CD14-positive monocyte (primary cell): ENCODE data around the gene ACSL1. TPM values are rescaled to one million over a fixed set of nuclear protein-coding genes. Genes with fewer than 3 reads are reported as not detected.
A peak's percentile ranks its signal among the peaks of the same experiment; 100 is the strongest.

Source experiments
- DNase-seq, 3 donors: peaks; one replicate each; pipeline ENCODE4 v3.0.0-alpha.2; 2011 to 2022
- H2AFZ ChIP-seq: 2 replicates; pipeline ENCODE4 v1.6.0; 2012; ENCODE audit warnings: mild to moderate bottlenecking, low read depth, low read length, inconsistent platforms; ENCODE audit not compliant: insufficient read depth, poor library complexity, severe bottlenecking
- H3K27ac ChIP-seq, 2 donors: 1 replicate in 1 of 2; 2 replicates in 1 of 2; pipeline ENCODE4 v1.5.1; 2012 to 2013; ENCODE audit warnings: low read length in 2 of 2, control low read depth in 1 of 2, inconsistent platforms in 1 of 2, low read depth in 1 of 2, mild to moderate bottlenecking in 1 of 2
- H3K27me3 ChIP-seq, 2 donors: one replicate each; pipeline versions ENCODE4 v1.6.0 to v1.6.1; 2011 to 2013; ENCODE audit warnings: low read length in 2 of 2; ENCODE audit not compliant: control insufficient read depth in 2 of 2, insufficient read depth in 2 of 2
- H3K36me3 ChIP-seq, 2 donors: replicated peaks in 1 of 2; 1 replicate in 1 of 2; 2 replicates in 1 of 2; pipeline versions ENCODE4 v1.5.1 to v1.6.1; 2012 to 2013; ENCODE audit warnings: low read length in 2 of 2, control low read depth in 1 of 2, inconsistent platforms in 1 of 2, mild to moderate bottlenecking in 1 of 2; ENCODE audit not compliant: insufficient read depth in 2 of 2, control insufficient read depth in 1 of 2
- H3K4me1 ChIP-seq, 2 donors: 1 replicate in 1 of 2; 2 replicates in 1 of 2; pipeline versions ENCODE4 v1.5.1 to v1.6.1; 2012 to 2013; ENCODE audit warnings: low read length in 2 of 2, control low read depth in 1 of 2, inconsistent platforms in 1 of 2, mild to moderate bottlenecking in 1 of 2, moderate library complexity in 1 of 2; ENCODE audit not compliant: insufficient read depth in 2 of 2, control insufficient read depth in 1 of 2
- H3K4me2 ChIP-seq: replicated peaks from 2 replicates; pipeline ENCODE3; 2012; ENCODE audit warnings: low read length, moderate library complexity, mild to moderate bottlenecking; ENCODE audit not compliant: poor library complexity, severe bottlenecking; ENCODE audit errors: extremely low read depth
- H3K4me3 ChIP-seq, 3 experiments: fragments of 200-600 bp in 1 of 3; sonication (generic) in 1 of 3; replicated peaks in 1 of 3; 1 replicate in 2 of 3; 2 replicates in 1 of 3; pipeline ENCODE4 v1.5.1; 2011 to 2013; ENCODE audit warnings: low read length in 3 of 3, mild to moderate bottlenecking in 3 of 3, control low read depth in 2 of 3, low read depth in 2 of 3, inconsistent platforms in 1 of 3, moderate library complexity in 1 of 3
- H3K79me2 ChIP-seq: 2 replicates; pipeline ENCODE4 v1.6.0; 2012; ENCODE audit warnings: mild to moderate bottlenecking, control low read depth, inconsistent platforms, low read length, moderate library complexity; ENCODE audit not compliant: insufficient read depth
- H3K9ac ChIP-seq: 2 replicates; pipeline ENCODE4 v1.6.0; 2017; ENCODE audit warnings: low read length, mild to moderate bottlenecking; ENCODE audit not compliant: insufficient read depth, poor library complexity, severe bottlenecking
- H3K9me3 ChIP-seq, 2 donors: replicated peaks in 1 of 2; 1 replicate in 1 of 2; 2 replicates in 1 of 2; pipeline versions ENCODE4 v1.5.1 to v1.6.1; 2012 to 2013; ENCODE audit warnings: low read length in 2 of 2, control low read depth in 1 of 2; ENCODE audit not compliant: control insufficient read depth in 1 of 2, insufficient read depth in 1 of 2
- H4K20me1 ChIP-seq: 2 replicates; pipeline ENCODE4 v1.6.0; 2012; ENCODE audit warnings: mild to moderate bottlenecking, low read length, control low read depth, moderate library complexity; ENCODE audit not compliant: insufficient read depth
- H3K27ac Mint-ChIP-seq, 7 donors: one replicate each; pipeline ENCODE4 v1.8.0; 2020; ENCODE audit warnings: mild to moderate bottlenecking in 7 of 7, mixed read lengths in 7 of 7, moderate library complexity in 6 of 7, inconsistent platforms in 2 of 7
- H3K27me3 Mint-ChIP-seq, 3 donors: one replicate each; pipeline ENCODE4 v1.8.0; 2021 to 2022; ENCODE audit warnings: low read depth in 3 of 3, mild to moderate bottlenecking in 3 of 3, mixed read lengths in 3 of 3, moderate library complexity in 3 of 3, inconsistent platforms in 1 of 3
- H3K36me3 Mint-ChIP-seq, 2 donors: one replicate each; pipeline ENCODE4 v1.8.0; 2020; ENCODE audit warnings: mixed read lengths in 2 of 2, inconsistent platforms in 1 of 2, mild to moderate bottlenecking in 1 of 2
- H3K4me1 Mint-ChIP-seq: one replicate; pipeline ENCODE4 v1.8.0; 2020; ENCODE audit warnings: mild to moderate bottlenecking, mixed read lengths
- H3K4me3 Mint-ChIP-seq, 2 donors: one replicate each; pipeline ENCODE4 v1.8.0; 2020; ENCODE audit warnings: mild to moderate bottlenecking in 2 of 2, mixed read lengths in 2 of 2, moderate library complexity in 1 of 2
- H3K9me3 Mint-ChIP-seq, 7 donors: one replicate each; pipeline ENCODE4 v1.8.0; 2020 to 2022; ENCODE audit warnings: mixed read lengths in 7 of 7, mild to moderate bottlenecking in 6 of 7, moderate library complexity in 6 of 7, inconsistent platforms in 2 of 7
- WGBS: methylation state at CpG from one replicate; pipeline ENCODE4 v1.1.5; 2013; ENCODE audit warnings: missing lambda C conversion rate; ENCODE audit not compliant: insufficient coverage; 5-methylcytosine and 5-hydroxymethylcytosine counted together
- intact Hi-C, 2 donors: fragments of 100-400 bp; cut with micrococcal nuclease; formaldehyde crosslinking; loops; one replicate each; pipeline versions ENCODE4 v1.15.0 to v1.15.1; 2023
- polyA plus RNA-seq, 3 donors: library from polyadenylated mRNA; depleted of rRNA in 1 of 3; unstranded in 2 of 3; stranded (reverse) in 1 of 3; fragments of 300-500 nt in 2 of 3; fragments of >200 nt in 1 of 3; fragmentation: Illumina TruSeq in 2 of 3; gene quantifications; 1 replicate in 2 of 3; 2 replicates in 1 of 3; pipeline ENCODE4 v1.2.3, GENCODE V29; 2012 to 2021
- TF ChIP-seq, protein P1 (sequence below): fragments of 200-600 bp; IDR thresholded peaks from one replicate; pipeline ENCODE4 v1.8.0; 2022; ENCODE audit warnings: antibody characterized with exemption, mild to moderate bottlenecking

Gene ACSL1
- polyA plus RNA-seq, 3 donors, result 72.4 to 115 (median 115) TPM

DNA sequence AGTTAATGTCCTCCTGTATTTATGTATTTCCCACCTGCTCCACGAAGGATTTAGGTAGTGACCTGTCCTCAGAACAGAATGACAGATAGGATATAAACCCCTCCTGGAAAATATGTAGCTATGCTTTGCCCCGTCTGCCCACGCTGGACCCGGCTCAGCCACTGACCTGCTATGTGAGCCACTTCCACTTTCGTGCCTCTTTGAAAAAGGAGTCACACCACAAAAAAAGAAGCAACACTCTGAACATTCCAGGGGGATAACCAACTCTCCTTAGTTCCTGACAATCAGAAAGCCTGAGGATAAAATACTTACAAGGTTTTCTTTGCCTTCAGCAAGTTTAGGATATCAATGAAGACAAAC, 11.1 kb downstream of the ACSL1 start:
- Mint-ChIP-seq H3K9me3 (peaks cover 0 to 2% (median 0%) of the 10 kb centered on the region in 7 donors), H3K36me3 (peaks cover 54 to 66% of the 10 kb centered on the region in 2 donors), H3K4me1 (peaks cover 94% of the 10 kb centered on the region), H3K27ac (peak overlapping the region; percentile 30 to 96 (median 91)), H3K27me3 (peaks cover 0 to 2% (median 0%) of the 10 kb centered on the region in 3 donors), H3K4me3 (peak overlapping the region; percentile 65 to 81)
- peak overlapping the region; percentile 65 for H3K4me2 ChIP-seq
- 20% methylated on average over 5 of the region's 5 CpGs for WGBS
- peaks cover 96% of the 10 kb centered on the region for H3K79me2 ChIP-seq
- H3K4me1 ChIP-seq, result peaks cover 96% of the 10 kb centered on the region in 2 donors
- peak overlapping the region; percentile 16 to 79 for H3K27ac ChIP-seq
- TF ChIP-seq, protein P1, sequence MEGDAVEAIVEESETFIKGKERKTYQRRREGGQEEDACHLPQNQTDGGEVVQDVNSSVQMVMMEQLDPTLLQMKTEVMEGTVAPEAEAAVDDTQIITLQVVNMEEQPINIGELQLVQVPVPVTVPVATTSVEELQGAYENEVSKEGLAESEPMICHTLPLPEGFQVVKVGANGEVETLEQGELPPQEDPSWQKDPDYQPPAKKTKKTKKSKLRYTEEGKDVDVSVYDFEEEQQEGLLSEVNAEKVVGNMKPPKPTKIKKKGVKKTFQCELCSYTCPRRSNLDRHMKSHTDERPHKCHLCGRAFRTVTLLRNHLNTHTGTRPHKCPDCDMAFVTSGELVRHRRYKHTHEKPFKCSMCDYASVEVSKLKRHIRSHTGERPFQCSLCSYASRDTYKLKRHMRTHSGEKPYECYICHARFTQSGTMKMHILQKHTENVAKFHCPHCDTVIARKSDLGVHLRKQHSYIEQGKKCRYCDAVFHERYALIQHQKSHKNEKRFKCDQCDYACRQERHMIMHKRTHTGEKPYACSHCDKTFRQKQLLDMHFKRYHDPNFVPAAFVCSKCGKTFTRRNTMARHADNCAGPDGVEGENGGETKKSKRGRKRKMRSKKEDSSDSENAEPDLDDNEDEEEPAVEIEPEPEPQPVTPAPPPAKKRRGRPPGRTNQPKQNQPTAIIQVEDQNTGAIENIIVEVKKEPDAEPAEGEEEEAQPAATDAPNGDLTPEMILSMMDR, result no peak
- peak in 1 of 3 donors; percentile 52 for DNase-seq
- H3K9me3 ChIP-seq, result no peaks in the 10 kb centered on the region
- H3K4me3 ChIP-seq, result peak overlapping the region in 1 of 3 experiments; percentile 44
- peaks cover 100% of the 10 kb centered on the region for H4K20me1 ChIP-seq
- intact Hi-C loops, result loop anchor here in 1 of 2 donors (5.0 kb wide), 2 partner anchors 38 to 148 kb away; no protein-coding TSS in a partner anchor
- no peak overlapping the region for H2AFZ ChIP-seq
- no peak overlapping the region for H3K9ac ChIP-seq
- H3K27me3 ChIP-seq, result no peaks in the 10 kb centered on the region
- H3K36me3 ChIP-seq, result peaks cover 0 to 9% of the 10 kb centered on the region in 2 donors

GRCh38 chr4:184812651-184813181, 13.1 kb downstream of the ACSL1 start:
- DNase-seq, result no peak
- Mint-ChIP-seq H3K9me3 (peaks cover 0 to 2% (median 0%) of the 10 kb centered on the region in 7 donors), H3K27ac (peak overlapping the region; percentile 91 to 96 (median 93)), H3K36me3 (peaks cover 57 to 63% of the 10 kb centered on the region in 2 donors), H3K4me3 (peak overlapping the region; percentile 44 to 77), H3K27me3 (peaks cover 0 to 2% (median 0%) of the 10 kb centered on the region in 3 donors), H3K4me1 (peaks cover 89% of the 10 kb centered on the region)
- intact Hi-C loops, result loop anchor here in 1 of 2 donors (2.0 to 5.0 kb wide), 2 partner anchors 20 to 150 kb away; no protein-coding TSS in a partner anchor
- Histone ChIP-seq H3K9ac (no peak overlapping the region), H3K9me3 (no peaks in the 10 kb centered on the region), H3K27me3 (no peaks in the 10 kb centered on the region), H3K36me3 (peaks cover 0 to 9% of the 10 kb centered on the region in 2 donors), H3K4me1 (peaks cover 77 to 85% of the 10 kb centered on the region in 2 donors), H3K4me3 (peak overlapping the region in 1 of 3 experiments; percentile 58), H3K27ac (peak overlapping the region; percentile 70 to 79), H4K20me1 (peaks cover 100% of the 10 kb centered on the region), H3K4me2 (peak overlapping the region; percentile 65), H3K79me2 (peaks cover 96% of the 10 kb centered on the region), H2AFZ (no peak overlapping the region)
- 97% methylated on average over 4 of the region's 8 CpGs for WGBS
- TF ChIP-seq, protein P1, result no peak
